Body of pancreas (tissue), 4 donors: ENCODE data around the gene EPHB1.

Experiments
- CTCF ChIP-seq, 7 experiments: fragments of 450-650 bp in 4 of 7; fragments of 200-600 bp in 3 of 7; sonication (generic) in 3 of 7; IDR thresholded peaks; one replicate each; pipeline ENCODE4 v1.5.1; 2016 to 2019; ENCODE audit warnings: antibody characterized with exemption in 7 of 7
- POLR2A ChIP-seq, 3 donors: fragments of 450-650 bp; IDR thresholded peaks; one replicate each; pipeline ENCODE4 v1.6.1; 2016; ENCODE audit warnings: antibody characterized with exemption in 3 of 3, mild to moderate bottlenecking in 2 of 3

- TF ChIP-seq POLR2A (IDR thresholded peaks at IDR 0.05) (no peak), CTCF (IDR thresholded peaks at IDR 0.05) (no peak)
Observed at GRCh38 chr3:134899786-134900185, 104.7 kb downstream of the EPHB1 start.
